ENCODE results near the gene FJX1.

Gene FJX1

DNA sequence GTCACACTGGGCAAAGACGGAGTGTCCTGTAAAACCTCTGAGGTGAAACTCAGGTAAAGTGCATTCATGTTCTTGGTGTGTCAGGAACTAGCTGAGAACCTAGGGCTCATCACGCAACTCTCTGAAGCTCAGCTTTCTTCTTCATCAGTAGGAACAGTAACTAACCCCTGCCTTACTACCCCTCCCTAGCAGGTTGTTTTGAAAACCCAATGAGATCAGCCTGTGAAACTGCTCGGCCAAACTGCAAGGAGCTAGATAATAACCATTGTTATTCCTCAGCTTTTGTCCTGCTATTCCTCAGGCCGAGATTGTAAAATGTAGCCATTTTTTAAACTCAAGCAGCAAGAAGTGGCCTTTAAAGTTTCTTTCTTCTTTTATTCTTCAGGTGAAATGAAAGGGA, 9.8 kb upstream of the FJX1 start:
- no peak for DNase-seq

DNA sequence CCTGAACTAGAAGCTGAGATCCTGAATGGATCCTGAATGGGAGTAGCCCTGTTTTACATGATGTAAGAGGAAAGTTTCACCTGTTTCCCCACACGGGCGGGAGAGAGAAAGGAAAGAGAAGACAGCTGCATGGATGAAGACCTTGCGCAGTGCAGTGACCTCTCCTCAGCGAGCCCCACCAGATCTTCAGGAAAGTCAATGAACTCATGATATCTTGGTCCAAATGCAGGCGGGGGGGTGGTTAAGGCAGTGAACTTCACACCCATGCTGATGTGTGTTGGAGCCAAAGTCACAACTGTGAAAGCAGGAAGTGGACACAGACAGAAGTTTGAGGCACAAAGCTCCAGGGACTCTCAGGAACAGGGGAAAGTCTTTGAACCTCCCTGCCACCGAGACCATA, 8.6 kb upstream of the FJX1 start:
- DNase-seq, result no peak

DNA sequence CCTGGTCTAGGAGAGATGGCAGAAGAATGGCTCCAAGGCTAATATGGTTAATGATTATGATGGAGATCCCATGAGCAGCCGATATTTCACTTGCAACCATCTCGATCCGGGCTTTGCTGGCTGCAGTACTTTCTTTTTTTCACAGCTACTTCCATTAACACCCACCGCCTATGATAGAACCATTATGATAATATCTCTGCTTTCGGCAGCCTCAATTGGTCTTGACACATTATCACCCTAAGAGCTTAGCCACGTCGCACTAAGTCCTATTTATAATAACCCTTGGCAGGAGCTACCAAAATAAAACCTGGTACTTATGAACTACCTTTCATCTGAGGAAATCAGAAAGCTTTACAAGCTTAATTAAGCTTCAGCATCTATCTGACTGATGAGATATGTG, 7.6 kb upstream of the FJX1 start:
- no peak for DNase-seq

DNA sequence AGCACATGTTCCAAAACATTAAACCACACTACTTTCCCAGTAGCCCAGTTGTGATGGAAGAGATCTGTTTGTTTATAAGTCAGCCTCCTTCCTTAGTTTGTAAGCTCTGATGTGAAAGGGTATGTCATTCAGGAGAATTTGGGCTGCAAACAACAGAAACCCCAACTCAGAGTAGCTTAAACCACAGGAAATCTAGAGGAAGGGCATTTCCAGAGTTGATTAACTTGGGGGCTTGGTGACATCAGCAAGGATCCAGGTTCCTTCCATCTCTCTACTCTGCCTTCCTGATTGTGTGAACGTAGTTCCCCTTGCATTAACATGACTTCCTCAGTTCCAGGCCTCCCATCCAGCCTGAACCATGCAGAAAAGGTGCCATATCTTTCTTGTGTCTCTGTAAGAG, 6.5 kb upstream of the FJX1 start:
- DNase-seq, result no peak

DNA sequence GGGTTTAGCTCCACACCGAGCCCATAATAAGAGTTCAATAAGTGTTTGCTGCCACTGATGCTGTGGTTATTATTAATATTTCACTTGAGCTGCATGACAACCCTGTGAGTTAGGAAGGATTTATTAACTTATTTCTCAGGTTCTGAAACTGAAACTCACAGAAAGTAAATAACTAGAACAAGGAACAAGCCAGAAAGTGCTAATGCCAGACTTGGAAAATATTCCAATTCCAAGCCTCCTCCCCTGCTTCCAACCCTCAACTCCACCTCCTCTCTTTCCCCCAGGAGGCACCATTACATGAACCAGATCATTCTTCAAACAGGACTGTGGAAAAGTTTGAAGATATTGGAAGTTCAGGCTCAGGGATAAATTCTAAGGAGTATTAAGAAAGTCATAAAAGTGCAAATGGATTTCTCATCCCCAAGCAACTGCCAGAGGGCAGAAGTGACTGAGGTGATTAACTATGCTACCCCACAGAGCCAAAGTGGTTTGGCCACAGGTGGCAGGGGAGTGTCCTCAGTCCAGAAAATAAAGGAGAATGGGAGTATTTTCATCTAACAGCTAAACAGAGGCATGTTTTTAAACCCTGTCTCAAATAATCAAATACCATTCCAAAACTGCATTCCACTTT, 3.2 kb upstream of the FJX1 start:
- DNase-seq, result no peak

DNA sequence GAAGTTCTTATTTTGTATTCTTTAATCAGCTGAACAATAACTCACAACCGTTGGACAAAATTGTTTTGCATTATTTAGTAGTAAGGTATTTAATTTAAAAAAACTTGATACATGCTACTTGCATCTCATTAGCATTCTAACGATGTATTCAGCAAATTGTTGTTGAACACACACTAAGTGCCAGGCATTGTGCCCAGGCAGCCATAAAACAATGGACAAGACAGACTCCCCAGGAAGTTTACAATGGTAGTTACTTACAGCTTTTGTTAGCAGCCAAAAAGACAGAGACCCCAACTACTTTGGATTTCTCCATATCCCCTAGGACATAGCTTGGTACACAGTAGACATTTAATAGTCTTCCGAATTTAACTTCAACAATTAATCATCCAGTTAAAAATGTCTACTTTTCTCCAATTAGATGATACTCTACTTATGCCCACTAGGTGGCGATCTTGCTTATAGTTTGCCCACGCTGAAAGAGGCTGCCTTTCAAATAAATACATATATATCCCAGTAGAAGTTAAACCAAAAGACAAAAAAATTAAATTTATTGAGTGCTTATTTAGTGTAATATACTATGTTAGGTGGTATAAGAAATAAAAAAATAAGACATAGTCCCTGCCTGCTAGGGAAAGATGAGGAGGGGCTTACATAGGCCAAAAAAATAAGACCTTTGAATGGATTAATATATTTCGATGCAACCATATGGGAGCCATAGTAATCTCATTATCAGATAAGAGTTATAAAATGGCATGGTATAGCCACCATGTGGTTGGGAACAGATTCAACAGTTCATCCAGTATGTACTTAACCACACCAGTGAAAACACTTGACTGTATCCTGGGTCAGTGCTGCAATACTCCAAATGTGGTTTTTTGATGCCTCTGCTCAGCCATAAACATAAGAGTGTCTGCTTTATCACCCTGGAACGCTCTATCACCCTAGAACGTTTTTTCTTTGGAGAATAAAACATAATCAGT, 2.0 kb upstream of the FJX1 start:
- no peak for DNase-seq

DNA sequence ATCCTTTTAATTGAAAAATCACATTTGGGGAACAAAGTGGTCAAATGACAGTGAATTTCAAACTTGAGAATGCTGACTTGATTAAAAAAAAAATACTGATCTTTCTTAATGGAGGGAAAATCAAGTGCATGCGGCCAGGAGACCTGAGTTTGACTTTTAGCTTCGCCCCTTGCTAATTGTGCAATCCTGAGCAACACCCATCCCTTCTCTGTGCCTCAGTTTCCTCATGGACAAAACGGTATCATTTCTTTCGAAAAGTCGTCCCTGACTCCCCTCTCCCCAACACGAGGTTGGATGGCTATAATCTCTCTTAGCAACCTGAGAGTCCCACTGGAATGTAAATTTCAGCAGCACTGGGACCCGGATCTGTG, 959 bp upstream of the FJX1 start:
- no peak for DNase-seq

DNA sequence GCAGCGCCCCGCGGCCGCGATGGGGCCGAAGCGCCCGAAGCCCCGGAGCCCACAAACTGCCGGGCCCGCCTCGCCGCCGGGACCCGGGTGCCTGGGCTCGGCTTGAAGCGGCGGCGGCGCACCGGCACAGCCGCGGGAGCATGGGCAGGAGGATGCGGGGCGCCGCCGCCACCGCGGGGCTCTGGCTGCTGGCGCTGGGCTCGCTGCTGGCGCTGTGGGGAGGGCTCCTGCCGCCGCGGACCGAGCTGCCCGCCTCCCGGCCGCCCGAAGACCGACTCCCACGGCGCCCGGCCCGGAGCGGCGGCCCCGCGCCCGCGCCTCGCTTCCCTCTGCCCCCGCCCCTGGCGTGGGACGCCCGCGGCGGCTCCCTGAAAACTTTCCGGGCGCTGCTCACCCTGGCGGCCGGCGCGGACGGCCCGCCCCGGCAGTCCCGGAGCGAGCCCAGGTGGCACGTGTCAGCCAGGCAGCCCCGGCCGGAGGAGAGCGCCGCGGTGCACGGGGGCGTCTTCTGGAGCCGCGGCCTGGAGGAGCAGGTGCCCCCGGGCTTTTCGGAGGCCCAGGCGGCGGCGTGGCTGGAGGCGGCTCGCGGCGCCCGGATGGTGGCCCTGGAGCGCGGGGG, 346 bp downstream of the FJX1 start:
- DNase-seq, result peak in 1 of 2 experiments; percentile 40

DNA sequence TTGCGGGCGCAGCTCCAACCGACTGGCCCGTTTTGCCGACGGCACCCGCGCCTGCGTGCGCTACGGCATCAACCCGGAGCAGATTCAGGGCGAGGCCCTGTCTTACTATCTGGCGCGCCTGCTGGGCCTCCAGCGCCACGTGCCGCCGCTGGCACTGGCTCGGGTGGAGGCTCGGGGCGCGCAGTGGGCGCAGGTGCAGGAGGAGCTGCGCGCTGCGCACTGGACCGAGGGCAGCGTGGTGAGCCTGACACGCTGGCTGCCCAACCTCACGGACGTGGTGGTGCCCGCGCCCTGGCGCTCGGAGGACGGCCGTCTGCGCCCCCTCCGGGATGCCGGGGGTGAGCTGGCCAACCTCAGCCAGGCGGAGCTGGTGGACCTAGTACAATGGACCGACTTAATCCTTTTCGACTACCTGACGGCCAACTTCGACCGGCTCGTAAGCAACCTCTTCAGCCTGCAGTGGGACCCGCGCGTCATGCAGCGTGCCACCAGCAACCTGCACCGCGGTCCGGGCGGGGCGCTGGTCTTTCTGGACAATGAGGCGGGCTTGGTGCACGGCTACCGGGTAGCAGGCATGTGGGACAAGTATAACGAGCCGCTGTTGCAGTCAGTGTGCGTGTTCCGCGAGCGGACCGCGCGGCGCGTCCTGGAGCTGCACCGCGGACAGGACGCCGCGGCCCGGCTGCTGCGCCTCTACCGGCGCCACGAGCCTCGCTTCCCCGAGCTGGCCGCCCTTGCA, 1.0 kb downstream of the FJX1 start:
- DNase-seq, result peak; percentile 43 to 58

DNA sequence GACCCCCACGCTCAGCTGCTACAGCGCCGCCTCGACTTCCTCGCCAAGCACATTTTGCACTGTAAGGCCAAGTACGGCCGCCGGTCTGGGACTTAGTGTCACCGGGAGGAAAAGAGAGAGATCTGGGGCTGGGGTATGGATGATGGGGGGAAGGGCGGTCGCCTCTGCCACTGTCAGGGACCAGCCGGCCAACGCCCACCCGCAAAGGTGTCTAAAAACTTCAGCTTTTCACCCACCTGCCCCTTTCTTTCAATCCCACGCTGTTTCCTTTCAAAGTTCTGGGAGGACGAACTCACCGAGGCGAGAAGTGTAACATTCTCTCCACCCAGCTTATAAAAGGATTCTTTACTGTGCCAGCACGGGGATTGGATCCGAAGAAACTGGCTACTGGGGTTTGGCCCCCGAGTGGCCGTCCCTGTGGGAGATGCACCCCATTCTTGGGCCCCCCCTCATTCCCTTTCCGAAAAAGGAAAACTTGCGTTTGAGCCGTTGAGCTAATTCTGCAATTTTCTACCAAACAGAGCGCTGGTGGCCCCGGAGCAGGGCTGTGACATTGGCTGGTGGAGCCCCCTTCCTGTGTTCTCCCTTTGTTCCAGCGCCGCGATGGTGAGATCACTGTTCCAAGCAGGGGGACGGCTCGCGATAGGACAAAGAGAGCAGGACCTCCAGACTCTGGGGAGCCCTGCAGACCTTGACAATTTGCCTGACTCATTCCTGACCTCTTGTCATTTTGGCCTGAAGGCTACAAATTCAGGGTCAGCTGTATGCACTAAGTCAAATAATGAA, 1.8 kb downstream of the FJX1 start:
- peak in 1 of 2 experiments; percentile 19 for DNase-seq

DNA sequence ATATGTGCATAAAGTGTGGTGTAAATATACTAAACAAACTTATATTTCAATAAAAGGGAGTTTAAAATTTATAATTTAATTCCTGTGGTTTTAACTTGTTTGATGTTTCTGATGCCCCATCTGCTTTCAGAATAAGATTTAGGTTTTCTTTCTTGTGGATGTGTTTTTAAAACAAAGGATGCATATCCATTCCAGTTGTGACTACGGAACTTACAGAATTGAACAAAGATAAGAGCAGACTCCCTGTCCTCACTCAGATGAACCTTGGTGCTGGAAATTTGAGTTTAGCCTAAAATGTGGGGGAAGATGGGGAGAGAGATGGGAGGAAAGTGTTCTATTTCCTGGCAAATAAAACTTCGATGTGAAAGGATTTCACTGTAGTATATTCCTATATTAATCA, 2.5 kb downstream of the FJX1 start:
- no peak for DNase-seq

DNA sequence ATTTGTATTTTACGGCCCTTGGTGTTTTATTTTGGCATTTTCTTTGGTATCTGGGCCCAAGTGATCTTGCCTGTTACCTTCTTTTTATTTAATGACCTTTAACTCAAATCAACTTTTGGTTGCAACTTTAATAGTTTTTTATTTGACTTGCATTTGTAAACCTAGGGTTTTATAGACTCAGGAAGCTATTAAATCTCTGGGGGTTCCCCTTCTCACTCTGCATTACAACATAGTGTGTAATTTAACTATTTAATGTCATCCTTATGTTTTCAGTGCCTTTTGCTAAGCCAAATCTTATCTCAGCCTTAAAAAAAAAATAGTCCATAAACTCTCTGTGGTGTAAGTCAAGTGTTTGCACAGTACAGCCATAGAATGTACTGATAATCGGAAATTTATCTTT, 3.4 kb downstream of the FJX1 start:
- DNase-seq, result no peak

DNA sequence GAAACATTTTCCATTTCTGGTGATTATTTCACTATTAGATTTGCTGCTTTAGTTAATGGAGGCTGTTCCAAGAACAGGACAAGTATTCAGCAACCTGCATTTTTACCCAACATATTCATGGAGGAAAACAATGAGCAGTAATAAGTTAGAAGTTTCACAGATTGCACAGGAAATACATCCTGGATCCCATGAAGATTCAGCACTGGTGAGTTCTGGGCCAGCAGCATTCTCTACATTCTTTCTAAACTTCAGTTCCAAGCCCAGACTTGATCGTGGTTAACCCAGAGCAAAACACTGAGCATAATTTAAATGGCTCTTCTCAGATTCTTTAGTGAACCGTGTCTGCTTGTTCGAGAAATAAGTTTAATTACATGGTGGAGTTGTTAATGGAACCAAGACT, 3.8 kb downstream of the FJX1 start:
- DNase-seq, result no peak

DNA sequence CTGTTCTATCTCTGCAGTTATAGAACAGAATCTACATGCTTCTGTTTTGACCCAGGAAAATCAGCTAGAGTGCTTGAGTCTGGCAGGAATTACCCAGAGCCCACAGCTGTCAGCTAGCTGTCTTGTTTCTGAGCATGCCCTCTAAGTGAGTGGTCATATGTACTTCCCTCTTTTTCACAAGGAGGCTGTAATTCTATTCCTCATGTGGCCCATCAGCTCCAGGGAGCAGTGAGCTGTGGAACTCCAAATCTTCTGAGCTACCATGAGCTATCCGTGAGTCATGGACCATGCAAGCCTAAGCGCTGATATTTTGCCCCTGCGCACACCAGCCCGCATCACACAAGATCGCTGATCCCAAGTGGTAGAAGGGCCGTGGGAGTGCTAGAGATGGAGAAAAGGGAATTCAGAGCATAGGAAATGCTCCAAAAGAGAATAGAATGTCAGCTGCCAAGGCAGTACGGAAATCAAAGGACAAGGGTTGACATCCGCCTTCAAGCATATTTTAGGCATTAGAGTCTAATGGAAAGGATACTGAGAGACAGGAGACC, 5.4 kb downstream of the FJX1 start:
- no peak for DNase-seq

DNA sequence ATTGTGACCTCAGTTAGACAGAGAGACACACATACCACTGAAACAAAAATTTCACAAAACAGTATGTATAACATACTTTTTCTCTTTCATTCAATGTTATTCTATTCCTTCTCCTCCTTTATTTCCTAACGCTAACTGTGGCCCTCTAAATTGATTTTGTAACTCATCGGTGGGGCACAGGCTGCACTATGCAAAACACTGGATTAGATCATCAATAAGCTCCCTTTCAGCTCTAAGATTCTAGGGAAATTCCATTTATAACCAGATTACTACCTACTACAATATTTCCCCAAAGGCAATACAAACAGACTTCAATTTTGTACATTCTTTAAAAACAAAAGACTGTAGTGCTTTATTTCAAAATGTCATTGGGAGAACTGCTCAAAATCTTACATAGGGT, 6.1 kb downstream of the FJX1 start:
- no peak for DNase-seq

DNA sequence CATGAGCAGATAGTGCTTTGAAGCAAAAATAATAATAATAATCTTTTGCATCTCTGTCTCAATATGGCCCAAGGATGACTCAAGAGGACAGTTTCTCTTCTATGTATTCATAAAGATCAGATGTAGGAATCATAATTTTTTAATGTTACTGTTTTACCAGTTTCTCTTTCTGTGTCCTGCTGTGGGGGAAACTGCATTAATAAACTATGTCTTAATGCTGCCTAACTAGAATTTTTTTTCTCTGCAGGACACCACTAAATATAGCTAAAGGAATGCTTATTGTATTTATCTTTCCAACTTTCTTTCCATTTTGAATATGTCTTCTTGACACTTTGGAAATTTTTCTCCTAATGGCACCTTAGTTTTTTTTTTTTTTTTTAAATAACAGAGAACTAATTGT, 6.5 kb downstream of the FJX1 start:
- no peak for DNase-seq

DNA sequence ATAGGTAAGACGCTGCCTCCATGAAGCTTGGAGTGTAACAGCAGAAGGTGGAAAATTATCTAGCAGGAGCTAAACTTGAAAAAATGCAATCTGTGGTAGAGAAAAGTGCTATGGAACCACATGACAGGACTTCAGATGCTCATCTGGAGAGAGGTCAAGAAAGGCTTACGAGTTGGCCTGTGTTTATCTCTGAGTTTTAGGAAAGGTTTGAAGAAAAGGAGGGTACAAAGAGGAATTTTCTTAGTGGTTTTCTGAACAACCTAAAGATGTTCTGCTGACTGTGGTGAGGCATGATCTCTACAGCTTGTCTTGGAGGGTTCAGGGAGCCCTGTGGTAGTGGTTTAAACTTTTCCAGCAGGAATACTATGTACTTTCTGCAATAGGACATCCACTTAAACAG, 8.2 kb downstream of the FJX1 start:
- DNase-seq, result no peak

DNA sequence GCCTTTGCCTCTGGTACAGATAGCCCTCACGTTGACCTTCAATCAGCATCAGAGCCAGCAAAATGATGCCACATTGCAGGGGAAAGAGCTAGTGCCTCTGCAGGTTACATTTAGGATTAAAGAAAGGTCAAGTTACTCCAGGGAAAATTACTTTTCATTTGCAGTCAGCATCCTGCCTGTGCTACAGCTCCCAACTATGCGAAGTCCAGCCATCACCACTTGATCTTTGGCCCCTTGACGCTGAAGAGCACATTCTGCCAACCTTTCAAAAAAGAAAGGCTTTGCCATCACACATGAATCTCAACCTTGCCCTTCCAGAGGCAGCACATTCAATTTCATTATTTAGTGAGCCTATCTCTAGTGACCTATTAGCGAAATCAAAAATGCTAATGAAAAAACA, 11.3 kb downstream of the FJX1 start:
- no peak for DNase-seq

DNA sequence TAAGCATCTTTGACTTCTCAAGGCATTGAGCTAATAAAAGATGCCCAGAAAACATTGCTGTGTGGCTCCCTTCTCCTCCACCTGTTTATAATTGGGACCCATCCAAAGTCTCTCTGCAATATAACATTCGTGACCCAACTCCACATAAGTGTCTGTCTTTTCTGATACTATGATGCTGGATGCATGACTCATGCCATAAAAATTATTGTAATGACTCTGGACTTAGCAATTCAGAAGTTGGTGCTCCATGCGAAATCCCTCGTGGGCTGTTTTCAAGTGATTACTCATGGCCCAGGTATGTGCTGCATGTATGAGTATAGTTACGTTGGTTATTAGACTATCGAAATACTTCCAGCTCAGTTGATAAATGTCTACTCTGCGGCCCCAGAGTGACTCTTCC, 11.7 kb downstream of the FJX1 start:
- DNase-seq, result no peak

DNA sequence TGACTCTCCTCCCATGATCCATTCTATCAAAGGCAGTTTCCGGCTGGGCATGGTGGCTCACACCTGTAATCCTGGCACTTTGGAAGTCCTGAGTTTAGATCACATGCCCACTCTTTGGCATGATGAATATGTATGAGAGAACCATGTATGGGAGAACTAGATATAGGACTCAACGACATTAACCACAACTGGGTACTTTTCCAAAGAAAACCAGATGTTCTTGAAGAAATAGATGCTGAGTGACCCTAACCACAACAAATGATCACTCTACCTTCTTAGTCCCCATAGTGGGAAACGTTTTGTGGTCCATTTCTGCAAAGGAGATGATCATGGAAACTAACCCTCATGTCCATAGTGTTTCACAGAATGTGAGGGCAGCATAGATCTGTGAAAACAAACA, 13.6 kb downstream of the FJX1 start:
- DNase-seq, result no peak

DNA sequence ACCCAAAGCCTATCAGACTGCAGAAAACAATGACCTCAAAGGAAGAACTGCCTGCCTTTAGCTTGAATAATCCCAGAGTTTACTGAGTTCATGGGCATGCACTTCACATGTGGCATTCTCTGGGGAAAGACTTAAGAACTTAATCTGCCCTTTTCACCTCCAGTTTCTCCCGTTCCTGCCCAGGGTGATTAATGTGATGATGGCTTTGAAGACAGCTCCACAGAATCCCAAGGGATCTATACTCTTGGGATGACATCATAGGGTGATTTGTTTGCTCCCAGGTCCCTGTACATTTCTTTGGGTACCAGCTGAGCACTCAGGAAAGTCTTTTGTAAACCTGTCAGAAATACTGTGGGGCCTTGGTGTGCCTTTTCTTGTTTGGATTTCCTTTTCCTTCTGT, 14.0 kb downstream of the FJX1 start:
- no peak for DNase-seq

DNA sequence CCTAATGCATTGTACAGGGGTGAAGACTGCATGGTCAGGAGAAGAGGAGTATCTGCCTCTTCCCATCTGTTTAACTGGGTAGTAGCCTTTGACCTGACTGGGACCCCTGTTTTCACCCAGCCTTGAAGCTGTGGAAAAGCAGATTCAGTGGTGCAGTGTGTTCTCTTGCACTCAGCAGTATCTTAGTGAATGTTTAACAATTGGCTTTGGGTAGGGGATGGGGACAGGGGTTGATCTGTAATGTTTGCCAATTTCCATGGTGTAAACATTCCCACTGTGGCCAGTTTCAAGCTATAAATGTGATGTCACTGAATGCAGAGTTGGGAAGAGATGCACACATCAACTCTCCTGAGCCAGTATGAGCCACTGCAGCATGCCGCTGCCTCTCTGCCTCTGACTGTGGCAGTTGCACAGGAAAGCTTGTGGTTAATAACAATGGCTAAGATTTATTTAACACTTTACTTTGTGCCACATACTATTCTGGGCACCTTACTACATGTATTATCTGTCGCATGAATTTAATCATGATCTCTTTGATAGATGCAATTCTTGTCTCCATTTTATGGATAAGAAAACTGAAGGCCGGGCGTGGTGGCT, 15.7 kb downstream of the FJX1 start:
- DNase-seq, result no peak
